Measurements from ENCODE around the gene FBXL17. TPM values are rescaled to one million over a fixed set of nuclear protein-coding genes. Genes with fewer than 3 reads are reported as not detected.

FBXL17 gene
- polyA plus RNA-seq, 1 of the 3 experiments (the other 2 are of a cell fraction) = 4.4 TPM

- Histone ChIP-seq H3F3A (replicated peaks; ENCODE audit: insufficient read depth) (no peaks in the 10 kb centered on the region), H3K9me2 (no peaks in the 10 kb centered on the region), H3K79me2 (ENCODE audit: insufficient read depth) (no peaks in the 10 kb centered on the region), H3K27me3 (ENCODE audit: insufficient read depth) (no peaks in the 10 kb centered on the region), H3K4me3 (ENCODE audit: low read depth in 2 of 2, low read length in 1 of 2) (no peak overlapping the region), H3K4me2 (no peak overlapping the region), H3K9ac (no peak overlapping the region), H4K20me1 (ENCODE audit: insufficient read depth) (no peaks in the 10 kb centered on the region), H2AFZ (ENCODE audit: low read depth) (no peak overlapping the region), H3K36me3 (replicated peaks in 1 of 2; ENCODE audit: control insufficient read depth in 1 of 2, insufficient read depth in 2 of 2, low read length in 1 of 2) (no peaks in the 10 kb centered on the region), H3K27ac (ENCODE audit: low read depth in 2 of 2, low read length in 1 of 2) (no peak overlapping the region), H3K4me1 (ENCODE audit: control insufficient read depth in 1 of 2, insufficient read depth in 2 of 2, low read depth in 1 of 2, low read length in 1 of 2) (peaks cover 5 to 15% of the 10 kb centered on the region in 2 experiments; a peak in 2 of 4 replicates), H3K9me3 (no peaks in the 10 kb centered on the region)
- POLR2A ChIA-PET = no interaction called here
- WGBS (ENCODE audit: low lambda C conversion rate) = 80% methylated on average over 2 of the region's 2 CpGs
- DNase-seq = no peak
- CTCF ChIA-PET = interaction anchor here (1.0 kb wide), 1 partner anchor 233 kb away, joined by 3 read pairs; no protein-coding TSS in a partner anchor
- TF ChIP-seq POLR2AphosphoS5 (IDR thresholded peaks at IDR 0.05; ENCODE audit: low read depth, low read length) = no peak
- no peak for TF ChIP-seq SMC3 (IDR thresholded peaks at IDR 0.05; ENCODE audit: low read depth, low read length)
These were observed 355.9 kb downstream of the FBXL17 start for GRCh38 chr5:108025957-108026356.

DNA sequence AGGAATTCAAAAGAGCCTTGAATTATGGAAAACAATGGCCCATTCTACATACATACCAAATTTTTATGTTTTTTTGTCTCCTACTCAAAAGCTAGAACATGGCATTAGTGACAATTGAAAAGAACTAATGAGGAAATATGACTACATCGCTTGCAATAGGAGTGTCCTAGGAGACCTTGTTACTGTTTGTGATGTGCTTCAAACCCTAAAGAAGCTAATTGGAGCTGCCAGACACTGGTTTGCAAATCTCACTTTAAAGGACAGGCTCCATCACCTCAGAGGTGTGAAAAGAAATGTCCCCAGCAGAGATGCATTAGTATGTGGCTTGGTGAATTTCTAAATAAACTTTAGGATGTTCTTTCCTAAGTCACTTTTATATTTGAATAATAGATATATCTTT lies 356.9 kb downstream of the FBXL17 start:
- TF ChIP-seq SMC3 (IDR thresholded peaks at IDR 0.05; ENCODE audit: low read depth, low read length) = no peak
- no peak for TF ChIP-seq RCOR1 (IDR thresholded peaks at IDR 0.05; ENCODE audit: low read length)
- no peak for TF ChIP-seq TEAD4 (IDR thresholded peaks at IDR 0.05; ENCODE audit: borderline replicate concordance, insufficient read depth)
- TF ChIP-seq RXRA (IDR thresholded peaks at IDR 0.05; ENCODE audit: borderline replicate concordance, low read depth) = no peak
- no peak for TF ChIP-seq RAD21 (IDR thresholded peaks at IDR 0.05; ENCODE audit: low read length)
- TF ChIP-seq GABPA (IDR thresholded peaks at IDR 0.05; ENCODE audit: low read depth) = no peak
- no peak for TF ChIP-seq POLR2AphosphoS5 (IDR thresholded peaks at IDR 0.05; ENCODE audit: low read depth, low read length)
- TF ChIP-seq, protein P1, sequence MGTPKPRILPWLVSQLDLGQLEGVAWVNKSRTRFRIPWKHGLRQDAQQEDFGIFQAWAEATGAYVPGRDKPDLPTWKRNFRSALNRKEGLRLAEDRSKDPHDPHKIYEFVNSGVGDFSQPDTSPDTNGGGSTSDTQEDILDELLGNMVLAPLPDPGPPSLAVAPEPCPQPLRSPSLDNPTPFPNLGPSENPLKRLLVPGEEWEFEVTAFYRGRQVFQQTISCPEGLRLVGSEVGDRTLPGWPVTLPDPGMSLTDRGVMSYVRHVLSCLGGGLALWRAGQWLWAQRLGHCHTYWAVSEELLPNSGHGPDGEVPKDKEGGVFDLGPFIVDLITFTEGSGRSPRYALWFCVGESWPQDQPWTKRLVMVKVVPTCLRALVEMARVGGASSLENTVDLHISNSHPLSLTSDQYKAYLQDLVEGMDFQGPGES (IDR thresholded peaks at IDR 0.05; ENCODE audit: low read depth, low read length) = no peak
- TF ChIP-seq JUND (IDR thresholded peaks at IDR 0.05) = no peak
- TF ChIP-seq NRF1 (IDR thresholded peaks at IDR 0.05; ENCODE audit: low read depth, low read length) = no peak
- TF ChIP-seq EZH2phosphoT487 (IDR thresholded peaks at IDR 0.05; ENCODE audit: borderline replicate concordance, low read depth) = no peak
- TF ChIP-seq MXI1 (IDR thresholded peaks at IDR 0.05; ENCODE audit: low read depth, low read length) = no peak
- TF ChIP-seq NFIC (IDR thresholded peaks at IDR 0.05; ENCODE audit: borderline replicate concordance) = no peak
- TF ChIP-seq CHD2 (IDR thresholded peaks at IDR 0.05; ENCODE audit: low read length, partially characterized antibody) = no peak

More for the DNA sequence above, 356.9 kb downstream of the FBXL17 start:
- no peak overlapping the region for H3K4me2 ChIP-seq
- no peak overlapping the region for H3K9ac ChIP-seq
- H3K4me1 ChIP-seq (ENCODE audit: control insufficient read depth in 1 of 2, insufficient read depth in 2 of 2, low read depth in 1 of 2, low read length in 1 of 2) = peaks cover 5 to 15% of the 10 kb centered on the region in 2 experiments; a peak in 2 of 4 replicates
- DNase-seq = no peak
- H3K4me3 ChIP-seq (ENCODE audit: low read depth in 2 of 2, low read length in 1 of 2) = no peak overlapping the region
- ChIA-PET CTCF (interaction anchor here (0.7 to 1.6 kb wide), 3 partner anchors 20 to 1944 kb away, joined by 3 to 4 read pairs (median 3); no protein-coding TSS in a partner anchor), POLR2A (no interaction called here)
- WGBS (ENCODE audit: low lambda C conversion rate) = 95% methylated on average over 1 of the region's 1 CpG
- no peak overlapping the region for H3K27ac ChIP-seq (ENCODE audit: low read depth in 2 of 2, low read length in 1 of 2)
- no peaks in the 10 kb centered on the region for H3K27me3 ChIP-seq (ENCODE audit: insufficient read depth)
- no peaks in the 10 kb centered on the region for H4K20me1 ChIP-seq (ENCODE audit: insufficient read depth)
- H3F3A ChIP-seq (replicated peaks; ENCODE audit: insufficient read depth) = no peaks in the 10 kb centered on the region
- no peaks in the 10 kb centered on the region for H3K9me3 ChIP-seq
- H3K79me2 ChIP-seq (ENCODE audit: insufficient read depth) = no peaks in the 10 kb centered on the region
- H3K36me3 ChIP-seq (replicated peaks in 1 of 2; ENCODE audit: control insufficient read depth in 1 of 2, insufficient read depth in 2 of 2, low read length in 1 of 2) = no peaks in the 10 kb centered on the region
- H2AFZ ChIP-seq (ENCODE audit: low read depth) = no peak overlapping the region
- H3K9me2 ChIP-seq = 0 out of 2 replicates have a peak, but pooled peaks cover 2% of the 10 kb centered on the region

Measured in SK-N-SH (cell line).